Measurements from ENCODE around the gene COG5.

Gene COG5

DNA sequence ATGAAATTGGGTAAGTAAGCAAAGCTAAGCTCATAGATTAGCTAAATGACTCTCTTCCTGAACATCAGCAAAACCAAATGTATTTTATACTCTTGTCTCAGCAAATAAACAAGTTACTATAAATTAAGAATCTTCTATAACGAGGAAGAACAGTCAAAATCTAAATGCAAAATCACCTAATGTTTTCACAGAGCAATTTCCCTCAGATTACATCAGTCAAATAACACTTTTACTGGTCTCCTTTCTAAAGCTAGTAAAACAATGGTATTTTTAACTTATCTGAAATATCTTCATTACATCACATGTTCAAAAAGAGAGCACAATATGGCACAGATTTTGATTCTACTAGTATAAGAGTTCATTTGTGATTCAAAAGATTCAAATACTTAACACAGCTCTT is 110.3 kb downstream of the COG5 start:
- no peak for DNase-seq

DNA sequence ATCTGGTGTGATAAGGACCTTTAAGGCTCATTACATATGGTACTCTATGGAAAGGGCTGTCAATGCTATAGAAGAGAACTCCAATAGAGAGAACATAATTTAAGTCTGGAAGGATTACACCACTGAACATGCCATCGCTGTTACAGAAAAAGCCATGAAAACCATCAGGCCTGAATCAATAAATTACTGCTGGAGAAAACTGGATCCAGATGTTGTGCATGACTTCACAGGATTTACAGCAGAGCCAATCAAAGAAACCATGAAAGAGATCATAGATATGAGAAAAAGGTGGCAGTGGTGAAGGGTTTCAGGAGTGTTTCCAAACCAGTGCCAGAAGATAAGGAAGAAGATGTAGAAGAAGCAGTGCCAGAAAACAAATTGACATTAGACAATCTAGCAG is 112.8 kb downstream of the COG5 start:
- no peak for DNase-seq

DNA sequence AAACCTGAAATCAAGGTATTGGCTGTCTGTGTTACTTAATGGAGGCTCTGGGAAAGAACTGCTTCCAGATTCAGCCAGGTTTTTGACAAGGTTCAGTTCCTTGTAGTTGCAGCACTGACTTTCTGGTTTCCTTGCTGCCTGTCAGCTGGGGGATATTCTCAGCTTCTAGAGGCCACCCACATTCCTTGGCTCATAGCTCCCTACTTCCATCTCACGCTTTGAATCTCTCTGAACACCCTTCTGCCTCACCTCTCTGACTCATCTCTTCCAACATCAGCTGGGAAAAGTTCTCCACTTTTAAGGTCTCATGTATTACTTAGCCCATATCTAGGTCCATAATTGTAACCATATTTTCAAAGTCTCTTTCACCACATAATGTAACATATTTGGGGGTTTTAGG is 116.7 kb downstream of the COG5 start:
- DNase-seq, result no peak

GRCh38 chr7:107446531-107446930 is 117.2 kb downstream of the COG5 start:
- no peak for DNase-seq

GRCh38 chr7:107442678-107443077 is 121.0 kb downstream of the COG5 start:
- no peak for DNase-seq

- DNase-seq, result no peak
Observed at GRCh38 chr7:107441581-107442422, 121.9 kb downstream of the COG5 start.

DNA sequence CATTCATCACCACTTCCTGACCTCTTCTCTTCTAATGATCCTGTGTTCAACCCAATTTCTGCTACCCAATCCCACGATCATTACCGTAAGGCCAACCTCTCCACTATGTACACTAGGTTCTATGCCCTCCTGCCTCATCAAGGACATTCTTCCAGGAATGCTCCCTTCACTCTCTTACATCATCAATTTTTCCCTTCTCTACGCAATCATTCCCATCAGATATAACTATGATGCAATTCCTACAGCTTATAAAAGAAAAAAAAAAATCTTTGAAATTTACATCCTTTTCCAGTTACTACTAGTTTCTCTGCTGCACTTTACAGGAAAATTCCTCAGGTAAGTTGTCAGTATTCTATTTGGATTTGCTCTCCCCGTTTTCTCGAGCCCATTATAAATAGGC is 124.7 kb downstream of the COG5 start:
- DNase-seq, result no peak

DNA sequence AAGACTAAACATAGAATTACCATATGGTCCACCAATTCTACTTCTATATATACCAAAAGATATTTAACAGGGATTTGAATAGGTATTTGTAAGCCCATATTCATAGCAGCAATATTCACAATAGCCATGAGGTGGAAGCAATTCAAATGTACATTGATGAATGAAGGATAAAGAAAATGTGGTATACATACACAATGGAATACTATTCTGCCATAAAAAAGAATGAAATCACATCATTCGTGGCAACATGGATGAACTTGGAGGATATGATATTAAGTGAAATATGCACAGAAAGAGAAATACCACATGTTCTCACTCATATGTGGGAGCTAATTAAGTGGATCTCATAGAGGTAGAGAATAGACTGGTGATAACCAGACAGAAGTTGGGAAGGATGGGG is 128.0 kb downstream of the COG5 start:
- no peak for DNase-seq

DNA sequence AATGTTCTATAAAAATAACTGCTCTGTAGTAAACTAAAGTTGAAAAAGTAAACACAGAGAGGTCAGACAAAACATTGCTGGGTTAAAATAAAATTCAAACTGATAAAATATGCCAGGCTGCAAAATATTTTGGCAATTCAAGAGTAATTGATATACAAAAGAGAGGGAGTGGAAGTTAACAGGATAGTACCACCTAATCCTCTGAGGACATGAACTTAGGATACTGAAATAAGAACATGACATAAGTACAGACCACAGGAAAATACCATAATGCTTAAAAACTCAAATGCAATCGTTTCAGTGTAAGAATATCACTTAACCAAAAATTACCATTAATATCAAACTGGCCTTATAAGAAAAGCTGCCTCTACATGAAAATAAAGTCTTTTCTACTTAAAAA is 131.5 kb downstream of the COG5 start:
- DNase-seq, result no peak

DNA sequence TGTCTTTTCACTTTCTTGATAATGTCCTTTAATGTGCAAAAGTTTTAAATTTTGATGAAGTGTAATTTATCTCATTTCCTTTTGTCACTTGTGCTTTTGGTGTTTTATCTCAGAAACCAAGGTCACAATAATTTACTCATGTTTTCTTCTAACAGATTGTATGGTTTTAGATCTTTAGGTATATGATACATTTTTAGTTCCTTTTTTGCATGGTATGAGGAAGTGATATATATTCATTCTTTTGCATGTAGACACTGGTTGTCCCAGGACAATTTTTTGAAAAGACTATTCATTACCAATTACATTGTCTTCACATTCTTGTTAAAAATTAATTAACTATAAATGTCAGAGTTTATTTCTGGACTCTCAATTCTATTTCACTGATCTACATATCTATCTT is 133.7 kb downstream of the COG5 start:
- DNase-seq, result no peak

DNA sequence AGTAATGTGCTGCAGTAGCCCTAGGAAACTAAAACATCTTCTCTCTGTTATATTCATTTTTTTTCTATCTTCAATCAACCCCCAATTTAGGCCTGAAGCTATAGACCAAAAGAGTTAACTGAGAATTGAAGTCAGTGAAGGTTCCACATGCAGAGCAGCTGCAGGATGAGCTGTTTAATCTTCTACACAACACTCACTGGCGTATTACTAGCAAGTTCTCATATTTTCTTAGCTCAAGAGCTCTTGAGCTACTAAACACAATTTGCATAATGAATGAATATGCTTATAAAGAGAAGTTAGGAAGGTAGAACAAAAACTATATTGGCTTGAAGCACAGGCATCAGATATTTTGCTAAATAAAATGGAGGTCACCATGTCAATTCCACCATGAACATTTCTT is 135.1 kb downstream of the COG5 start:
- DNase-seq, result no peak

DNA sequence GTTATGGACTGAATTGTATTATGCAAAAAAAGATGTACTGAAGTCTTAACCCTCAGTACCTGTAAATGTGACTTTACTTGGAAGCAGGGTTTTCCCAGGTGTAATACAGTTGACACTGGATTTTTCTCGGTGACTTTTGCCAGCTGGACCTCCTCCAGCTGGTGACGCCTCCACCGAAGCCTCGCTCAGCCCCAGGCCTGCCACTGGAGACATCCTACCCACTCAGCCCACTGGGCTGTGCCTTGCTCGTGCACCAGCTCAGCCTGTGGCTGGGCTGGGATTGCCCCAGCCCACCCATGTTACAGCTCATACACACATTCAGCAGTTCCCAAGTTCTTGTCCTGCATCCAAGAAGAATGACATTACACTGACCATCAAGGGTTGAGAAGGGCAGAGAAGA is 136.3 kb downstream of the COG5 start:
- no peak for DNase-seq

GRCh38 chr7:107414198-107414597 is 149.5 kb downstream of the COG5 start:
- no peak for DNase-seq

- no peak for DNase-seq
Observed at GRCh38 chr7:107408349-107408748, 155.4 kb downstream of the COG5 start.

DNA sequence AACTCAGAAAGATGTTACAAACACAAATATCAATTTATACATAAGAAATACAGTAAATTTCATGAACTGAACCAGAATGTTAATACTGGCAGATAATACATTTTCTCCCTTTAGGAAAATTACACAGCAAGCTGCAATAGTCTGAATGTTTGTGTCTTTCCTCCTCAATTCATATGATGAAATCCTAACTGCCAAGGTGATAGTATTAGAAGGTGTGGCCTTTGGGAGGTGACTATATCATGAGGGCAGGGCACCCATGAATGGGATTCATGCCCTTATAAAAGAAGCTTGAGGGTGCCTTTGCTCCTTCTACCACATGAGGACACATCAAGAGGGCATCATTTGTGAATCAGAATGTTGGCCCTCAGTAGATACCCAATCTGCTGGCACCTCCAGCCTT is 158.2 kb downstream of the COG5 start:
- no peak for DNase-seq

- no peak for DNase-seq
Observed at GRCh38 chr7:107404740-107405537, 158.8 kb downstream of the COG5 start.

DNA sequence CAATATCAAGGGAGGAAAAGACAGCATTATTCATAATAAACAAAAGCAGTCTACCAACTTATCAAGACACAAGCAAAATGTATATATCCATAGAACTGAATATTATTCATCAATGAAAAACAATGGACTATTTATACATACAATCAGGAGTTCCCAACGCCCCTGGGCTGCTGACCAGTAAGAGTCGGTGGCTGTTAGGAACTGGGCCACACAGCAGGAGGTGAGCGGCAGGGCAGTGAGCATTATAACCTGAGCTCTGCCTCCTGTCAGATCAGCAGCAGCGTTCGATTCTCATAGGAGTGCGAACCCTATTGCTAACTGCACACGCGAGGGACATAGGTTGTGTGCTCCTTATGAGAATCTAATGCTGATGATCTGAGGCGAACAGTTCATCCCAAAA is 165.6 kb downstream of the COG5 start:
- no peak for DNase-seq

DNA sequence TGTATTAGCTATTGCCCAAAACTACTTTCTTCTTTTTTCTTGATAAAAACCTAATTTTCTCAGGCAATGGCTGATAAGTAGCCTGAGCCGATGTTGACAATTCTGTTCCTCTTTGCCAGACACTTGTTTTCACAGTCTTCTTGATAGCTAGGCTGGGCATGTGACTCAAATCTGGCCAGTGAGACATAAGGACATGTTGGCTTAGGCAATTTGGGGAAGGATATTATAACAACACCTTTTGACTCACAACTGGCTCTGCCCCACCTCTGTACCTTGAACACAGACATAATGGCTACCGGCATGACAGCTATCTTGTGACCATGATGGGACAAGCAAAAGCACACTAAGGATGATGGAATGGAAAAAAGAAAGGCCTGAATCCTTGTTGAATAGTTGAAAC is 166.7 kb downstream of the COG5 start:
- no peak for DNase-seq

DNA sequence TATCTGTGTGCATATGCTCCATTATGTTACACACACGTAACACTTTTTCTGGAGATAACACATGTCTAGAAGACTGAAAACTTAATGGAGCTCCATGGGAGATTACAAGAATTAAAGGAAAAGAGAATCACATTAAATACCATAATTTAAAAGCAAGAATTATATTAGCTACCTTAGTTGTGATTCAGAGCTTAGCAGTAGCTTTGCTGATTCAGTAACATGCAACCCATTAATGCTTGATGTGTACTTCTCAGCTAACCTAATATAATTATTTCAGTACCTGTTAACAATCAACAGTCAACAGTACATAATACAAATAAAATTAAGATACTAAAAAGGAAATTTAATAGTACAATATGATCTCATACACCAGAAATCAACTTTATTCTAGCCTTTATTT is 167.6 kb downstream of the COG5 start:
- no peak for DNase-seq

- no peak for DNase-seq
Observed at GRCh38 chr7:107394831-107395230, 168.9 kb downstream of the COG5 start.

DNA sequence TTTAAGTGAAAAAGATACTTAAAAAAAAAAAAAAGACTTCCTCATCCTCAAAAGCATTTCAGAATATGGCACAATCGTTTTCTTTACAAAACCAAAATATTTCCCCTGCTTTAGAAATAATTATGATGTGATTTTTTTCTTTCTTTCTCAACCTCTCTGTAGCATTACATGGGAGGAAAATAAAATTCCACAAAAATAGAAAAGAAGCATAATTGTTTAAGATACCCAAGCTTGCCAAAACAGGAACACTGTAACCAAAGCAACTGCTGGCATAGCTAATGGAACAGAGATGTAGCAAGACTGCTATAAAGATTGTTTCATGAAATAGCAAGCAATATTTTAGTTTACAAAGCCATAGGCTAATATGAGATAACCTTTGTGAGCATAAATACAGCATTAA is 169.4 kb downstream of the COG5 start:
- no peak for DNase-seq

GRCh38 chr7:107392830-107393229 is 170.9 kb downstream of the COG5 start:
- no peak for DNase-seq

GRCh38 chr7:107390916-107391315 is 172.8 kb downstream of the COG5 start:
- DNase-seq, result no peak

DNA sequence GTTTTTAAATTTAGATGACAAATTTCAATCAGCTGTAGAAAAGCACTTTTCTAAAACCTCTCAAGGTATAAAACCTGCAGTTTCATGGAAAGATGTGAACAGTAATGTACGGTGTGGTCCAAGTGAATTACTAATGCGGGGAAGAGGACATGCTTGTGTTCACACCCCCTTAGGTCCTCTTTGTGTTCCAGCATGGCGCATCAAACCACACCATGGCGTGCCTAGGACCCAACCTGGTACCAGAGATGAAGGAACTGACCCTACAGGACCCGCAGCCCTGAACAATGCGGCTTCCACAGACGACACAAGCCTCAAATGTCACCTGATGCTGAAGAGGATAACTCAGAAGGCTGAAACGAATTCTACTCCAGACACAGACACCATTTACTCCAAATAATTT is 175.1 kb downstream of the COG5 start:
- no peak for DNase-seq

Data from bone marrow (tissue), 2 donors.